DOHH2 (cell line): ENCODE results near the gene HOXB3.

Experiments used
- H3F3A ChIP-seq: fragments of 200-600 bp; sonication (generic), shearing (Covaris generic); 2 replicates; pipeline ENCODE4 v1.6.0; 2016; ENCODE audit warnings: antibody characterized with exemption, mild to moderate bottlenecking; ENCODE audit not compliant: control insufficient read depth, insufficient read depth
- H3K27ac ChIP-seq: fragments of 200-600 bp; sonication (generic); 2 replicates; pipeline ENCODE4 v1.5.1; 2014; ENCODE audit warnings: low read depth, mild to moderate bottlenecking, low read length, moderate library complexity
- H3K27me3 ChIP-seq: fragments of 200-600 bp; sonication (generic); 2 replicates; pipeline ENCODE4 v1.6.1; 2014; ENCODE audit warnings: mild to moderate bottlenecking, low read length, mixed read lengths; ENCODE audit not compliant: control insufficient read depth
- H3K36me3 ChIP-seq: fragments of 200-600 bp; sonication (generic); 2 replicates; pipeline ENCODE4 v1.6.1; 2014; ENCODE audit warnings: mild to moderate bottlenecking, low read length, moderate library complexity, mixed read lengths; ENCODE audit not compliant: control insufficient read depth
- H3K4me1 ChIP-seq: fragments of 200-600 bp; sonication (generic); 2 replicates; pipeline ENCODE4 v1.6.1; 2014; ENCODE audit warnings: mild to moderate bottlenecking, low read length, mixed read lengths; ENCODE audit not compliant: control insufficient read depth
- H3K4me2 ChIP-seq: fragments of 200-600 bp; sonication (generic); 2 replicates; pipeline ENCODE4 v1.6.0; 2014; ENCODE audit warnings: mild to moderate bottlenecking, low read length, moderate library complexity
- H3K4me3 ChIP-seq: fragments of 200-600 bp; sonication (generic); 2 replicates; pipeline ENCODE4 v1.5.1; 2014; ENCODE audit warnings: mild to moderate bottlenecking, low read length, mixed read lengths
- H3K79me2 ChIP-seq: fragments of 200-600 bp; sonication (generic); 2 replicates; pipeline ENCODE4 v1.6.1; 2014; ENCODE audit warnings: mild to moderate bottlenecking, low read length, mixed read lengths; ENCODE audit not compliant: control insufficient read depth
- H3K9me2 ChIP-seq: fragments of 200-600 bp; sonication (generic); replicated peaks from 2 replicates; pipeline ENCODE4 v1.6.1; 2014; ENCODE audit warnings: mild to moderate bottlenecking, low read length, mixed read lengths; ENCODE audit not compliant: control insufficient read depth
- H3K9me3 ChIP-seq: fragments of 200-600 bp; sonication (generic); 2 replicates; pipeline ENCODE4 v1.6.1; 2014; ENCODE audit warnings: antibody characterized with exemption, low read length, mixed read lengths; ENCODE audit not compliant: control insufficient read depth, insufficient read depth
- H4K20me1 ChIP-seq: fragments of 200-600 bp; sonication (generic); 2 replicates; pipeline ENCODE4 v1.6.0; 2014; ENCODE audit warnings: low read depth, mild to moderate bottlenecking, antibody characterized with exemption, low read length, moderate library complexity; ENCODE audit not compliant: control insufficient read depth, insufficient read depth
- CTCF ChIP-seq: fragments of 200-600 bp; sonication (generic); IDR thresholded peaks from one replicate; pipeline ENCODE4 v1.5.1; 2014; ENCODE audit warnings: antibody characterized with exemption, mild to moderate bottlenecking, low read depth, low read length; ENCODE audit not compliant: poor library complexity, severe bottlenecking
- EZH2phosphoT487 ChIP-seq: fragments of 200-600 bp; sonication (generic); IDR thresholded peaks from 2 replicates; pipeline ENCODE4 v1.6.1; 2017; ENCODE audit warnings: borderline replicate concordance, mild to moderate bottlenecking, antibody characterized with exemption, low read length, moderate library complexity, mixed read lengths

Gene HOXB3

GRCh38 chr17:48612456-48612853 is 22.4 kb upstream of the HOXB3 start:
- Histone ChIP-seq H3K27me3 (peaks cover 48% of the 10 kb centered on the region), H3K36me3 (no peaks in the 10 kb centered on the region), H3K4me1 (peaks cover 24% of the 10 kb centered on the region), H3K79me2 (no peaks in the 10 kb centered on the region), H3K27ac (no peak overlapping the region), H3K9me3 (no peaks in the 10 kb centered on the region), H3F3A (no peaks in the 10 kb centered on the region), H3K9me2 (no peaks in the 10 kb centered on the region), H3K4me3 (peak overlapping the region; percentile 83), H4K20me1 (no peaks in the 10 kb centered on the region), H3K4me2 (peak overlapping the region; percentile 82)
- peak; percentile 98; the same call in 1 of the 2 replicates for TF ChIP-seq EZH2phosphoT487
- TF ChIP-seq CTCF: no peak

GRCh38 chr17:48611681-48612455 is 21.8 kb upstream of the HOXB3 start:
- Histone ChIP-seq H3K9me2 (no peaks in the 10 kb centered on the region), H3K27ac (no peak overlapping the region), H3F3A (no peaks in the 10 kb centered on the region), H3K4me1 (peaks cover 24% of the 10 kb centered on the region), H3K4me2 (peak overlapping the region; percentile 82), H3K27me3 (peaks cover 43% of the 10 kb centered on the region), H3K79me2 (no peaks in the 10 kb centered on the region), H3K36me3 (no peaks in the 10 kb centered on the region), H3K4me3 (peak overlapping the region; percentile 83), H4K20me1 (no peaks in the 10 kb centered on the region), H3K9me3 (no peaks in the 10 kb centered on the region)
- TF ChIP-seq CTCF: no peak
- no peak for TF ChIP-seq EZH2phosphoT487

- no peak overlapping the region for H3K27ac ChIP-seq
- peaks cover 37% of the 10 kb centered on the region for H3K27me3 ChIP-seq
Measured at GRCh38 chr17:48611213-48611612, 21.2 kb upstream of the HOXB3 start.

More at GRCh38 chr17:48611213-48611612, 21.2 kb upstream of the HOXB3 start:
- H3K79me2 ChIP-seq: no peaks in the 10 kb centered on the region
- H3K4me2 ChIP-seq: peak overlapping the region; percentile 82
- no peaks in the 10 kb centered on the region for H3K36me3 ChIP-seq
- peaks cover 24% of the 10 kb centered on the region for H3K4me1 ChIP-seq
- H3F3A ChIP-seq: no peaks in the 10 kb centered on the region
- H3K9me2 ChIP-seq: no peaks in the 10 kb centered on the region
- no peaks in the 10 kb centered on the region for H4K20me1 ChIP-seq
- peak overlapping the region; percentile 83 for H3K4me3 ChIP-seq
- H3K9me3 ChIP-seq: no peaks in the 10 kb centered on the region
- no peak for TF ChIP-seq EZH2phosphoT487
- no peak for TF ChIP-seq CTCF
